Measurements from ENCODE around the gene CIITA.

GRCh38 chr16:10834130-10834529, 42.9 kb upstream of the CIITA start:
- TF ChIP-seq CTCF (IDR thresholded peaks at IDR 0.05; ENCODE audit: insufficient read depth, low read length) (no peak), POLR2AphosphoS5 (IDR thresholded peaks at IDR 0.05; ENCODE audit: low read depth) (no peak), GABPA (IDR thresholded peaks at IDR 0.05; ENCODE audit: low read depth) (no peak)
- TF ChIP-seq, protein P1, sequence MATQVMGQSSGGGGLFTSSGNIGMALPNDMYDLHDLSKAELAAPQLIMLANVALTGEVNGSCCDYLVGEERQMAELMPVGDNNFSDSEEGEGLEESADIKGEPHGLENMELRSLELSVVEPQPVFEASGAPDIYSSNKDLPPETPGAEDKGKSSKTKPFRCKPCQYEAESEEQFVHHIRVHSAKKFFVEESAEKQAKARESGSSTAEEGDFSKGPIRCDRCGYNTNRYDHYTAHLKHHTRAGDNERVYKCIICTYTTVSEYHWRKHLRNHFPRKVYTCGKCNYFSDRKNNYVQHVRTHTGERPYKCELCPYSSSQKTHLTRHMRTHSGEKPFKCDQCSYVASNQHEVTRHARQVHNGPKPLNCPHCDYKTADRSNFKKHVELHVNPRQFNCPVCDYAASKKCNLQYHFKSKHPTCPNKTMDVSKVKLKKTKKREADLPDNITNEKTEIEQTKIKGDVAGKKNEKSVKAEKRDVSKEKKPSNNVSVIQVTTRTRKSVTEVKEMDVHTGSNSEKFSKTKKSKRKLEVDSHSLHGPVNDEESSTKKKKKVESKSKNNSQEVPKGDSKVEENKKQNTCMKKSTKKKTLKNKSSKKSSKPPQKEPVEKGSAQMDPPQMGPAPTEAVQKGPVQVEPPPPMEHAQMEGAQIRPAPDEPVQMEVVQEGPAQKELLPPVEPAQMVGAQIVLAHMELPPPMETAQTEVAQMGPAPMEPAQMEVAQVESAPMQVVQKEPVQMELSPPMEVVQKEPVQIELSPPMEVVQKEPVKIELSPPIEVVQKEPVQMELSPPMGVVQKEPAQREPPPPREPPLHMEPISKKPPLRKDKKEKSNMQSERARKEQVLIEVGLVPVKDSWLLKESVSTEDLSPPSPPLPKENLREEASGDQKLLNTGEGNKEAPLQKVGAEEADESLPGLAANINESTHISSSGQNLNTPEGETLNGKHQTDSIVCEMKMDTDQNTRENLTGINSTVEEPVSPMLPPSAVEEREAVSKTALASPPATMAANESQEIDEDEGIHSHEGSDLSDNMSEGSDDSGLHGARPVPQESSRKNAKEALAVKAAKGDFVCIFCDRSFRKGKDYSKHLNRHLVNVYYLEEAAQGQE (IDR thresholded peaks at IDR 0.05; ENCODE audit: insufficient replicate concordance, low read depth), result no peak
